ENCODE measurements around the gene ST14.

Gene ST14

GRCh38 chr11:130118165-130118564 is 41.4 kb upstream of the ST14 start:
- TF ChIP-seq CTCF (IDR thresholded peaks at IDR 0.05; ENCODE audit: low read depth, low read length, missing control alignments), result no peak
- no peak overlapping the region for H3K4me3 ChIP-seq (replicated peaks; ENCODE audit: low read depth, low read length)
- no peak for DNase-seq (ENCODE audit: extremely low read depth, low read depth)

- no peak overlapping the region for H3K4me3 ChIP-seq (replicated peaks; ENCODE audit: low read depth, low read length)
- TF ChIP-seq CTCF (IDR thresholded peaks at IDR 0.05; ENCODE audit: low read depth, low read length, missing control alignments), result no peak
- DNase-seq (ENCODE audit: extremely low read depth, low read depth), result no peak
Observed at GRCh38 chr11:130118636-130119387, 40.8 kb upstream of the ST14 start.

- DNase-seq (ENCODE audit: extremely low read depth, low read depth), result no peak
- no peak for TF ChIP-seq CTCF (IDR thresholded peaks at IDR 0.05; ENCODE audit: low read depth, low read length, missing control alignments)
- H3K4me3 ChIP-seq (replicated peaks; ENCODE audit: low read depth, low read length), result no peak overlapping the region
Observed at GRCh38 chr11:130120045-130120444, 39.5 kb upstream of the ST14 start.

GRCh38 chr11:130121445-130121978 is 38.1 kb upstream of the ST14 start:
- TF ChIP-seq CTCF (IDR thresholded peaks at IDR 0.05; ENCODE audit: low read depth, low read length, missing control alignments), result no peak
- no peak for DNase-seq (ENCODE audit: extremely low read depth, low read depth)
- no peak overlapping the region for H3K4me3 ChIP-seq (replicated peaks; ENCODE audit: low read depth, low read length)

- no peak for DNase-seq (ENCODE audit: extremely low read depth, low read depth)
- TF ChIP-seq CTCF (IDR thresholded peaks at IDR 0.05; ENCODE audit: low read depth, low read length, missing control alignments), result no peak
- no peak overlapping the region for H3K4me3 ChIP-seq (replicated peaks; ENCODE audit: low read depth, low read length)
Observed at GRCh38 chr11:130122141-130122575, 37.4 kb upstream of the ST14 start.

- no peak overlapping the region for H3K4me3 ChIP-seq (replicated peaks; ENCODE audit: low read depth, low read length)
- no peak for DNase-seq (ENCODE audit: extremely low read depth, low read depth)
- no peak for TF ChIP-seq CTCF (IDR thresholded peaks at IDR 0.05; ENCODE audit: low read depth, low read length, missing control alignments)
Observed at GRCh38 chr11:130123414-130124040, 36.1 kb upstream of the ST14 start.

All from HFF-Myc (cell line).